ENCODE data around the gene ALPL.

GRCh38 chr1:21574466-21575151, 65.4 kb downstream of the ALPL start:
- TF ChIP-seq CTCF (IDR thresholded peaks at IDR 0.05; ENCODE audit: low read depth, low read length, missing input control): no peak
- TF ChIP-seq RXRA (IDR thresholded peaks at IDR 0.05): no peak
- no peak for TF ChIP-seq NR2F2 (IDR thresholded peaks at IDR 0.05)
- TF ChIP-seq FOXA1 (IDR thresholded peaks at IDR 0.05): no peak
- TF ChIP-seq ATF3 (IDR thresholded peaks at IDR 0.05): no peak
- no peak for TF ChIP-seq JUND (IDR thresholded peaks at IDR 0.05)
- TF ChIP-seq TAF1 (conservative IDR thresholded peaks at IDR 0.05): no peak
- no peak for TF ChIP-seq RAD21 (IDR thresholded peaks at IDR 0.05)
- no peak for TF ChIP-seq REST (IDR thresholded peaks at IDR 0.05)
- no peak for TF ChIP-seq YY1 (IDR thresholded peaks at IDR 0.05)

All from liver (tissue), 3 donors.